RPMI8226 (cell line): ENCODE results near the gene TOR1AIP2.
"Not testable (repeated sequence)": the region's sequence is repeated elsewhere in the genome, so short reads cannot be mapped to it uniquely, and the experiment has no call there.

Experiments
- DNase-seq: peaks from one replicate; pipeline ENCODE4 v3.0.0-alpha.2; 2015

TOR1AIP2 gene

GRCh38 chr1:179873438-179873851, 4.2 kb downstream of the TOR1AIP2 start:
- DNase-seq: no peak

GRCh38 chr1:179872558-179872957, 5.0 kb downstream of the TOR1AIP2 start:
- no peak for DNase-seq

DNA sequence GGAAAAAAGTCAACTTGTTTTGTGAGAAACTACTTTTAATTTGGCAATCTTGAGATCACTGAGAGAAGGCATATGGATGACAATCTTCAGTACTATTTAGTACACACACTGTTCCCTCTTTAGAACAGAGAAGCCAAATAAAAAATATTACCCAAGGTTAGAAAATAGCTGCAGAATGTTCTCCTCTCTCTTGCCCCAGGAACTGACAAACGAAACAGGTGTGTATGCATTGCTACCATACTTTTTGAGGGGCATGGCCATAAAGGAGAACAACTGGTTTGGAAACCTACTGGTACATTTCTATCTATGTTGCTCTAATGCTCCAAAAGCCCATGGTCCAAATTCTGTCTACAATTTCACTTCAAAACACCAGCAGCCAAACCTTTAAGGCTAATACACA, 5.7 kb downstream of the TOR1AIP2 start:
- DNase-seq: no peak

DNA sequence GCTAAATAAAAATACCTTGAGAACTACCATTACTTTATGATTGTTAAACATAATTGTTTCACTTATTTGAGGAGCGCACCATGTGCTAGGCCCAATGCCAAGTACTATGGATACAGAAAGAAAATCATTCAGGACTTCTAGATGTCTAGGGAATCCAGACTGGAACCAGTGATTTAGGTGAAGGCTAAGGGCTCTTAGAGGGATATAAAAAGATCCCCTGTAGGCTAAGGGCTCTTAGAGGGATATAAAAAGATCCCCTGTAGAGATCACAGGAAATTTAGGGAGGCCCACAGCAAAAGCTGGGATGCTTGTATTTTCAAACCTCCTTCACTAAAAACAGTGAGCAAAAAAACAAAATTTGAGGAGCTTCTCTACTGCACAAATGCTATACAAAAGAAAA, 6.7 kb downstream of the TOR1AIP2 start:
- DNase-seq: no peak

GRCh38 chr1:179867493-179868330, 9.9 kb downstream of the TOR1AIP2 start:
- DNase-seq: peak; percentile 63

GRCh38 chr1:179866616-179867015, 11.0 kb downstream of the TOR1AIP2 start:
- DNase-seq: no peak

DNA sequence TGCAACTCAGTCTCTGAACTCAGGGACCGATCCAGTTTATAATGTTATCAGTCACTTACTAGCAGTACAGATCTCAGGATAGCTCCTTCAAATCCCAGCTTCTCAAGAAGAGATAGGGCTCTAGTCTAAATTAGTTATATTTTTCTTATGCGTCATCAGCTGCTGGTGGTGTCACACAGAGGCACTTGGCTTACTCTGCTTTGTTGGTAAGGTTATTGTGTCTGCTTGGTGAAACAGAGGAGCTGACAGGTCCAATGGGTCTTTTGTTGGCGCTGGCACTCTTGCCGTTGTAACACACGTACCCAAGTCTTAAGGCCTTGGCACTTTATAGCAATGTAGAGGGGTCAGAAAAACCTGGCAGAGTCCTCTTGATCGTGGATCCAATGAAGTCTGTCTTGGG, 12.2 kb downstream of the TOR1AIP2 start:
- DNase-seq: no peak

DNA sequence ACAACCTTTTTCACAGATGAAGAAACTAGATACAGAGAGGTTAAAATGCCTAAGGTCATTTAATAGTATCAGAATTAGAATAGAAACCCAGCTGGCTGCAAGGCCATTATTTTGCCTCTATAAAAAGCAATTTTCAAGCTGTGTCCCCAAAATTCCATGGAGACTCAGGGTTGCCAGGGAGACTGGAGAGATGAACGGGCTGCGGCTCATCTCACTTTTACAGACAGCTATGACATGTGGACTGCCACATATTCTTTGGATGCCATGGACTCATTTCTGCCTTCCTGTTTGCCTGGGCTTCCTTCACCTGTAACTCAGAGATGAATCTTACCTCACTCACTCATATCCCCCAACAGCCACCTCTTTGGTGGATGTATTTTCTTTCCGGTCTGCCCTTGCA, 17.0 kb downstream of the TOR1AIP2 start:
- no peak for DNase-seq

GRCh38 chr1:179857009-179857408, 20.6 kb downstream of the TOR1AIP2 start:
- no peak for DNase-seq

- DNase-seq: no peak
These were observed 21.3 kb downstream of the TOR1AIP2 start for GRCh38 chr1:179856296-179856695.

DNA sequence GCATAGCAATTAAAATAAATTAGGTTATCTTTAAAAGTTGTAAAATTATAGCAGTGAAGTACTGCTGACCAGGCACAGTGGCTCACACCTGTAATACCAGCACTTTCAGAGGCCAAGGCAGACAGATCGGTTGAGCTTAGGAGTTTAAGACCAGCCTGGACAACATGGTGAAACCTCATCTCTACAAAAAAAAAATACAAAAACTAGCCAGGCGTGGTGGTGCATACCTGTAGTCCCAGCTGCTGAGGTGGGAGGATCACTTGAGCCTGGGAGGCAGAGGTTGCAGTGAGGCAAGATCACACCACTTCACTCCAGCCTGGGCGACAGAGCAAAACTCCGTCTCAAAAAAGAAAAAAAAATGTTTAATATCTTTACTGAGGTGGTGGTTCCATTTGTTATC, 21.8 kb downstream of the TOR1AIP2 start:
- DNase-seq: not testable (repeated sequence)

DNA sequence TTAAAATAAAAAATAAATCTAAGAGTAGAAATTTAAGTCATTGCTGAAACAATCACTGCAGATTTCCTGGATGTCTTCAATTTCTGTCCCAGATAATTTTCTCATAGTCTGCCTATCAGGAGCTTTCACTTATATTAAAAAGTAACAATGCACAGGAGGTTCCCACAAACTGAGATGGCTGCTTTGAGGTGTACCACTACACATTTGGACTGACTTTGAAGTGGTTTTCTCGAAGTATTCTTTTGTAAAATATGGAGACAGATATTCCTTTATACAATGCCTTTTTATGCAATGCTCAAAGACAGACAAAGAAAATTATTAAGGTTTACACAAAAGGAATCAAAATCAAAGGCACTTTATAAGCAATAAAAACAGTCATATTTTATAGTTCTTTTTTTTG, 24.5 kb downstream of the TOR1AIP2 start:
- no peak for DNase-seq

DNA sequence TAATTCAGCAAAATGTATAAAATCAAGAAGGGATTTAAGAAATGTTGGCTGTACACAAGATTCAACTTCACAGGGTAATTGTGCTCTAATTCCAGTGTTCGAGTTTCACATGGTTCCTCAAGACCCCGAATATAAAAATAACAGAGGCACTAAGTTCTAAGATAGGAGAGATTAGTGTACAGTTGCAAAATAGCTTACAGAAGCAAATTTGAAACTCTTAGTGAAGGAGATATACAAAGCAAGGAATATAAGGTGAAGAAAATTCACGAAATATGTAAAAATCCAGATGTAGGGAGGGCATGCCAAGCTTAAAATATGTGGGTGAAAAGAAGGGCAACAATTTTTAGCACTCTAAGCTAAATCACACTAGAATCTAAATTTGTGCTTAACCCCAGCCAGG, 29.4 kb downstream of the TOR1AIP2 start:
- no peak for DNase-seq

- DNase-seq: no peak
These were observed 37.5 kb downstream of the TOR1AIP2 start for GRCh38 chr1:179840107-179840506.

DNA sequence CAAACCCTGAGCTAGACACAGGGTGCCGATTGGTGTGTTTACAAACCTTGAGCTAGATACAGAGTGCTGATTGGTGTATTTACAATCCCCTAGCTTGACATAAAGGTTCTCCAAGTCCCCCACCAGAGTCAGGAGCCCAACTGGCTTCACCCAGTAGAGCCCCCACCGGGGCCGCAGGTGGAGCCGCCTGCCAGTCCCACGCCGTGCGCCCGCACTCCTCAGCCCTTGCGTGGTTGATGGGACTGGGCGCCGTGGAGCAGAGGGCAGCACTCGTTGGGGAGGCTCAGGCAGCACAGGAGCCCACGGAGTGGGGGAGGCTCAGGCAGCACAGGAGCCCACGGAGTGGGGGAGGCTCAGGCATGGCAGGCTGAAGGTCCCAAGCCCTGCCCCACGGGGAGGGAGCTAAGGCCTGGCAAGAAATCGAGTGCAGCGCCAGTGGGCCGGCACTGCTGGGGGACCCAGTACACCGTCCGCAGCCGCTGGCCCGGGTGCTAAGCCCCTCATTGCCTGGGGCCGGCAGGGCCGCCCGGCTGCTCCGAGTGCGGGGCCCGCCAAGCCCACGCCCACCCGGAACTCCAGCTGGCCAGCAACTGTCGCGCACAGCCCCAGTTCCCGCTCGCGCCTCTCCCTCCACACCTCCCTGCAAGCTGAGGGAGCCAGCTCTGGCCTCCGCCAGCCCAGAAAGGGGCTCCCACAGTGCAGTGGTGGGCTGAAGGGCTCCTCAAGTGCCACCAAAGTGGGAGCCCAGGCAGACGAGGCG, 40.7 kb downstream of the TOR1AIP2 start:
- DNase-seq: not testable (repeated sequence)

GRCh38 chr1:179831852-179832699, 45.5 kb downstream of the TOR1AIP2 start:
- peak; percentile 62 for DNase-seq

GRCh38 chr1:179831225-179831624, 46.4 kb downstream of the TOR1AIP2 start:
- DNase-seq: peak; percentile 16

DNA sequence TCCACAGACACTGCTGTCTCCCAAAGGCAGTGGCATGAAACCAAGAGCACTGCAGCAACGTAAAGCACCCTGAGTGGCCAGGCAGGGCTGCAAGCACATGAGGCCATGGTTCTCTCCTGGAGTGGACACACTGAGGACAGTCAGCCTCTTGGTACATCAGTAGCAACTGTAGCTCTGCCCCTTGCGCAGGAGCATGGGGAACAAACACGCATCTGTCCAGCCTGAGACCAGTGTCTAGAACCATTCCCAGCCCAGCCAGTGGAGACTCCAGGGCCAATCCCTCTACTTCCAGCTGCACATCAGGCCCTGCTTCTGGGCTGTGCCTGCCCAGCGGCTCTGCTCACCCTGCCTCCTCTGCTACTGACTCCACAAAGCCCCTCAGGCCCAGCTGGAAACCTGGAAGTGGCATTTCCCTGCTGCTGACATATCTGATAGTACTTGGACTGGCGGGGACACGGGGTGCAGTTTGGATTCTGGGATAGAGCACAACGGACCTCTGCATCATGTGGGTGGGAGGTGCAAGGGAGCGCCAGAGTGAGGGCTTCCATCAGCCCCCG, 49.0 kb downstream of the TOR1AIP2 start:
- DNase-seq: no peak

DNA sequence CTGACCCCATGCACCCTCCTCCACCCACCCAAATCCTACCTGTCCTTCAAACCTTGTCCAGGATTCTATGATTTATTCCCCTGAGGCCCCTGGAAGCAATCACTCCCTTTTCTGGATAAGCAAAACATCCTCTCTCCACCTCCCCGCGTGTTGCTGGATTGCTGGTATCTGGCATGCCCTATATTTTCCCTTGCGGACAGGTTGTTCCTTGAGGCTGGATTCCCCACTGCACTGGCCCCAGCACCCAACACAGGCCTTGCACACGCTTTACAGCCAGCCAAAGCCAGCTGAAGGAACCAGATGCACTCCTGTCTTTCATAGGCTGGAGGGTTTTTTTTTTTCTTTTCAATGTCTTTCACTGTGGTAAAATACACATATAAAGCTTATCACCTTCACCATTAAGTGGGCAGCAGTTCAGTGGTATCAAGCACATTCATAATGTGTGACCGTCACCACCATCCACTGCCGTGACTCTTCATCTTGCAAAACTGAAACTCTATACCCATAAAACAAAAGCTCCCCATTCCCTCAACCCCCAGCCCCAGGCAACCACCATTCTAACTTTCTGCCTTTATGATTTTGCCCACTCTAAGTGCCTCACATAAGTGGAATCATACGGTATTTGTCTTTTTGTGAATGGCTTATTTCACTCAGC, 50.9 kb downstream of the TOR1AIP2 start:
- no peak for DNase-seq

DNA sequence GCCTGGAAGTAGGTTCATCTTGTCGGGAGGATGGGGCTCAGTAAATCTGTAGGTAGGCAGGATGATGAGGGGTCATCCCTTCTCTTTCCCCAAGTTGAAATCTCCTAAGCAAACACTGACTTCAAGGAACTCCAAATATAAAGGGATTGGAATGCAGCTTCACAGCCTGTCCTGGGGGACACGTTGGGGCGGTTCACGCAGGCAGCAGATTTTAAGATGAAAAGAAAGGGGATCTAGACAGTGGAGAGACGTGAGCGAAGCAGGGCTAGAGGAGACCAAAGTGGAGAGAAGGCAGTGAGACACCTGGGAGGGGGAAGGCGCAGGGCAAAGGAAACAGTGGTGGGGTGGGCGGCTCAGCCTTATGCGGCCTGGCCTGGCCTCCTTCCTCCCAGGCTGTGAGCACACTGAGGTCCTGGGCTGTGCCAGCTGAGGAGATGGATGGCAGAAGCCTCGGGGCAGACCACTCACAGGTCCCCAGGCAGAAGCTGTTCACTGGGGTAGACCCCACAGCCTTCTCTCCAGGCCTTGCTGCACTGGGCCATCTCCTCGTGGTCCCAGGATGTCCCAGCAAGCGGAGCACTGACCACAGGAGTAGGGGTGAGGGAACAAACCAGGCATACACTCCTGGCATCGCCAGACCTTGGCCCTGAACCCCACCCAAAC, 51.7 kb downstream of the TOR1AIP2 start:
- no peak for DNase-seq

- no peak for DNase-seq
These were observed 52.4 kb downstream of the TOR1AIP2 start for GRCh38 chr1:179825206-179825605.

DNA sequence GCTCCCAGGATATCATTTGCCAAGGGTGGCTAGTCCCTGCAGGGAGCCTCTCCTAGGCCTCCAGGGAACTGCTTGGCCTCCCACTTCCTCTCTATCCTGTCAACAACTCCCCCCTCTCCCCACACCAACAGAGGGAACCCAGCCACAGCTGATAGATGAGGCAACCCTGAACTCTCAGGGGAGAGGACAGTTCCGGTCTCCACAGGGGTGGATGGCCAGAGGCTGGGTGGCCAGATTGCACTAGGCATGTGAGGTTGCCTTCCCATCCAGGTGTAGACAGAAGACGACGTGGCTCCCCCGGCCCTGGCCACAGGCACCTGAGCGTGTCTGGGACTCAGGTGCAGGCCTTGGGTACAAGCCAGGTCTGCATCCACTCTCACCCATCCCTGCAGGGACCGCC, 53.3 kb downstream of the TOR1AIP2 start:
- no peak for DNase-seq
